NCI-H526 (cell line): ENCODE measurements around the gene SERPINH1.
A peak's percentile ranks its signal among the peaks of the same experiment; 100 is the strongest.
"Not testable (repeated sequence)": the region's sequence is repeated elsewhere in the genome, so short reads cannot be mapped to it uniquely, and the experiment has no call there.

Experiments
- DNase-seq, 2 experiments: peaks; one replicate each; lab custom pipeline; 2025; lab: John Stamatoyannopoulos, UW

Gene SERPINH1

DNA sequence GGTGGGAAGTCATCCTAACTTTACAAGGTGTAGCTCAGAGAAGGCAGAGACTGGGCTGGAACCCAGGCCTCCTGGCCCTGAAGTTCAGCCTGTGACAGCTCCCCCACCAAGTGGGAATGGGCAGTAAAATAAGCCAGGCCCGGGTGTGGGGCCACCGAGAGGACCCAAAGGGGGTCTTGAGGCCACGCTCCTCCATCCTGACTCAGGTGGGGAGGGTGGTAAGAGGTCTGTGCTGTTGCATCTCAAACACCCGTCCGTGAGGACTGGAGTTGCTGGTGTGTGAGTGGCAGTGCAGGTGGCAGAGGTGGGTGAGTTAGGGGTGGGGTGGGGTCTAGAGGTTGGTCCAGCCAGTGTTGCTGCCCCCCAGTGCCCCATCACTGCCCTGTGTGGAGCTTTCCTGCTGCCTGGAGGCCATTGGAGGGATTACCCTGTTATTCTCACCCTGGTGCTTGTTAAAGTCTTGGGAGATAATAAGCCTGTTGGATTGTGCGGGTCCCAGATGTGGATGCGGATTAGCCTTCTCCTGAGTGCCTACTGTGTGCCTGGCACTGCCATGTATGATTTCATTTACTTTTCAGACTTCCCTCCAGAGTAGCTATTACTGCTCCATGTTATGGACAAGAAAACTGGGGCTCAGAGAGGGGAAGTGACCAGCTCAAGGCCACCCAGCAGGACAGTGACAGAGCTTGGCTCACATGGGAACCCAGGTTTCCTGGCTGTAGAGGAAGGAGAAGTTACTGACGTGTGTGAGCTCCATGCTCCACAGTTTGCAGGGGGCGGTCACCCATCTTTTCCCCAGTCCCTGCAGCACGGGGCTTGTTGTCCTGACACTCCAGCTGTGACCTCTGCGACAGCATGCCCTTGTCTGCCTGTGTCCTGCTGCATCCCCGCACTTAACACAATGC lies 12.9 kb downstream of the SERPINH1 start:
- no peak for DNase-seq

DNA sequence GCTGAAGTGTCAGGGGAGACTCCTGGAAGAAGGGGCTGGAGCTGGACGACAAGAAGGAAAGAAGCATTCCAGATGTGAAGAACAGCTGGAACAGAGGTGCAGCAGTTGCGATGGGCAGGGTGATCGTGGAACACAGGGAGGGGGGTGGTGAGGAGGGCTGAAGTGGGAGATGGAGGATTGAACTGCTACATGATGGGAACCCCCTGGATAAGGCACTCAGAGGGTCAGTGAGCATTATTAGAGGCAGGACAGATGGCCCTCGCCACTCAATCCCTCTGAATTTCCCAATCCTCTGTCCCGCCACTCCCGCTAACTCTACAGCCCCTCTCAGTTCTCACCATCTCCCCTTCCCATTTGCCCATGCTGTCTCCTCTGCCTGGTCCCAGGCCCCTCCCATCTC lies 14.0 kb downstream of the SERPINH1 start:
- no peak for DNase-seq

DNA sequence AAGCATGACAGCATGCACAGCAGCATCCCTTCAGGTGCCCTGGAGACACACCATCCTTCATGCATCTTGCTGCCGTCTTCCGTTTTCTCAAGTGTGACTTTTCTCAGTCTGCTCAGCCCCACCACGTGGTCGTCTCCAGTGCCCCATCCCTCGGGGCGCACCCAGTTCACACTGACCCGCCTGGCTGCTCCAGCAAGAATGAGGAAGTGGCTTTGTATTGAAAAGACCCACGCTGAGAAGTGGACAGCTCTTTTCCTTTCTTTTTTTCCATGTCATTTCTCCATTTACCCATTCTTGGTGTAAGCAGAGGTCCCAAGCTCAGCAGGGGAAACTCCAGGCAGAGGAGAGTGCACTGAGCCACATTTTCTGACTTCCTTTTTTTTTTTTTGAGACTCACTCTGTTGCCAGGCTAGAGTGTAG lies 14.5 kb downstream of the SERPINH1 start:
- DNase-seq: no peak

DNA sequence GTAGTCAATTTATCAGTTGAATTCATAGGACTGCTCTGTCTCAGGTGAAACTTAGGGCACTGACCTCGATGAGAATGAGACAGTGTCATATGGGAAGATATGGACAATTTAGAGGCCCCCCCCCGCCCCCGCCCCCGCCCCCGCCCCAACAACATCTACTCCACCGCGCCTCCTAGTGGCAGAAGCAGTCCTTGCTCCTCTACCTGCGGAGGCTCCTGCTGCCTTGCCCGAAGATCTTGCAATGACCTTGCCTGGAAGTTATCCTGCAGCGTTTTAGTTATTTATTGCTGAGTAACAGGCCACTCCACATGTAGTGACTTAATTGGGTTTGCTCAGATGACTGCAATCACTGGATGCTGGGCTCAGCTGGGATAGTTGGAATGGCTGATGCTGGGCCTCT lies 15.2 kb downstream of the SERPINH1 start:
- peak in 1 of 2 experiments; percentile 43 for DNase-seq

DNA sequence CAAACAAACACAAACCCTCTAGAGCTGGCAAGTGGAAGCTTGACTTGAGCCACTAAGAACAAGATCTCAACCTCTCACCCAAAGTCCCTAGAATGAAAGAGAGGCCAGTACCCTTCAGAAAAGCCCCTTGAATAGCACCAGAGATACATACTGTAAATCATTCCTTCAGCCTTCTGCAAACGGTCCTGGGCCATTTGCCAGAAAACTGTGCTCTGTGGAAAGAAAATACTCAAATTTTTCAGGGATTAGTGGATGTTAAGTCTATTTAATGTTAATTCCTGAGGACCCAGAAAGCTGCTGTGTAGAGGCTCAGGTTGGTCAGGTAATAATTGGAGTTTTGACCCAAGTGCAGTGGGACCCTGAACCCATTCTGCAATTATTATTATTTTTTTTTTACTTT lies 16.9 kb downstream of the SERPINH1 start:
- no peak for DNase-seq

DNA sequence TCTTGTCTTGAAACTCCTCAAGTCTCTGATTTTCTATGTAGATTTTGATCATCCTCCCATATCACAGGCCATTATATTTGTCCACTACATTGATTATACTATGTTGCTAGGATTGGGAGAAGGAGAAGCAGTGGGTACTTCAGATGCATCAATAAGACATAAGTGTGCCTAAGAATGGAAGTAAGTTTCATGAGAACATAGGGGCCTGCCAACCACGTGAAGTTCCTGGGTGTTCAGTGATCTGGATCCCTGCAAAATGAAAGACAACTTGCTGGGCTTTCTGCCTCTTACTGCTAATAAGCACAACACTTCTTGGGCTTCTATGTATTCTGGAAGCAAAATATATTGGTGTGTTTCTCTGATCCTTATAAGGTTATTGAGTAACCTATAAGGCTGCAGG lies 17.8 kb downstream of the SERPINH1 start:
- no peak for DNase-seq

DNA sequence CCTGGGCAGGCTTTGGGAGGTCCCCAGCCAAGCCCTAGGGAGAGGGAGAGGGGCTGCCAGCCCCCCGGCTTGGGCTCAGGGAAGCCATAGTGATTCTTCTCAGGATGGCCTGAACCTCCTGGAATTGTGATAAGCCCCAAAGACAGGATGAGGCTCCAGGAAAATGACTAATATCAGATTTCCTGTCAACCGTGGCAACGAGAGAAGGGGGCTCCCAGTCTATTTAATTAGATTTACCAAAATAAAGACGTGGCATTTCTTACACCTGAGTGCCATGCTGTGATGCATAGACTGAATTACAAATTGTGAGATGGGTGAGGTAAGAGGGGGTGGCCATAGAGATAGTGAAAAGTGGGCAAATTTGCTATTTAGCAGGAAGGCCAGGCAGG lies 20.4 kb downstream of the SERPINH1 start:
- DNase-seq: no peak

DNA sequence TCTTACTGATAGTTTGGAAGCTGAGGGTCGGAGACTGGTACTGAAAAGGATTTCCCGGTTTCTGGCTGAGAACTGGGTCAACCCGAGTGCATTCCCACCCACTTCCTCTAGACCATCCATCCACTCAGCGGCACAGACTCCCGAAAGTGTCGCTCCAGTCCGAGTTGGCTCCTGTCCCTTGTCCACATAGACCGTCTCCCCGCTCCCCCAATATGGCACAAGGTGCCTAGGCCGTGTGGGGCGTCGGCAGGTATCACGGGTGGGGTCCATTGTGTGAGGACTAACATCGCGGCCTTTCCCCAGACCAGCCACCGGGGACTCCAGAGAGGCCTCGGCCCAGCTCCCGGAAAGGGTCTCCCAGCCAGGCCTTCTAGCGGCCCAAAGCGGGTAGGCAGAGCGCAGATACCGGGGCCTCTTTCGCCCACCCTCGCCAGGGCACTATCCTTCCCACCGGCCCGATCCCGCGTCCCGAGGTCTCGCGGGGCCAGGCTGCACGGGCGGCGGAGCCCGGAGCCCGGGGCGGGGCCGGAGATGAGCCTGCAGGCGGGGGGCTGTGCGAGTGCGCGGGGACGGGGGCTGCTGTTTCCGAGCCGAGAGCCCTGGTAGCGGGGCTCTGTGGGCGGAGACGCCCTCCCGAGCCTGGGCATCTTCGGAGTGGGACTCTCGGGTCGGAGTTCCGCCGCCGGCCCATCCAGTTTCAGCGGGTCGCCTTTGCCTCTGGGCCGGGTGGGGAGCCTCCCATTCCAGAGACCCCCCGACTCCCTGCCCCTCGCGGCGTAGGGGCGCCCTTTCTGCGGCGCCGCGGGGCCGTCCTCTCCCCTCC lies 21.1 kb downstream of the SERPINH1 start:
- peak; percentile 38 to 82 for DNase-seq

DNA sequence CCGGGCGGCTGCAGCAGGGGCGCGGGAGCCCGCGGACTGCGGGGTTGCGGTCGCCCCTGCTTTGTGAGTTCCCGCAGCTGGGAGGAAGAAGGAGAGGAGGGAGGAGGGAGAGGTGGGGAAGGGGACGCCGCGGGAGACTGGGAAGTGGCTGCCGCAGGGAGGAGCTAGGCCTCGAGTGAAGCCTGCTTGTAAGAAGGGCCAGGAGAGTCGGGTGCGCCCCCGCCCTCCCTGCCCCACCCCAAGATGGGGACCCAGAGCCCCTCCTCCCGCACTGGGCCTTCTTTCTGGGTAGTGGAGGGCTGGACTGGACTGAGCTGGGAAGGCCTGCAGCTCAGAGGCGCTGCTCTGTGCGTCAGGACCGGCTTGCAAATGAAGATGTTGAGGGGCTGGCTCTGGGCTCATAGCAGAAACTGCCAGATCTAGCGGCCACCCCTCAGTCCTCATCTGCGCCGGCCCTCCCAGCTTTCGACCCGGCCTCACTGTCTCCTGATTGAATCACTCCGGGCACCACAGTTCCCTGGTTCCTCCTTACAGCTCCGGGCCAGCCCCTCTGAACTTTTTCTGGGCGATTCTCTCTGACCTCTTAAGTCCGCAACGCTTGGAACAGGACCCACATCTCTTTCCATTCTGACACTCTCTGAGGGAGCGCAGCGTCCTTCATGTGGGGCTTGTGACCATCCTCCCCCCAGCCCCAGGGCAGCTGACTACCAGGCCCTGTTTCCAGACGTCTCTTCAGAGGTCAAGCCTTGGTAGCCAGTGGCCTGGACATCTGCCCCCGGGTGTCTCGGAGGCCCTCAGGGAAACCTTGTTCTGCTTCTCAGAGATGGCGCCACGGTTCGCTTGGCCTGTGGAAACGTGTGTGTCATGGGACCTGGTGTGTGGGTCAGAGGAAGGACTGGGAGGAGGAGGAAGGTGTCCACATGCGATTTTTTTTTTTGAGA lies 21.9 kb downstream of the SERPINH1 start:
- peak; percentile 19 to 68 for DNase-seq

DNA sequence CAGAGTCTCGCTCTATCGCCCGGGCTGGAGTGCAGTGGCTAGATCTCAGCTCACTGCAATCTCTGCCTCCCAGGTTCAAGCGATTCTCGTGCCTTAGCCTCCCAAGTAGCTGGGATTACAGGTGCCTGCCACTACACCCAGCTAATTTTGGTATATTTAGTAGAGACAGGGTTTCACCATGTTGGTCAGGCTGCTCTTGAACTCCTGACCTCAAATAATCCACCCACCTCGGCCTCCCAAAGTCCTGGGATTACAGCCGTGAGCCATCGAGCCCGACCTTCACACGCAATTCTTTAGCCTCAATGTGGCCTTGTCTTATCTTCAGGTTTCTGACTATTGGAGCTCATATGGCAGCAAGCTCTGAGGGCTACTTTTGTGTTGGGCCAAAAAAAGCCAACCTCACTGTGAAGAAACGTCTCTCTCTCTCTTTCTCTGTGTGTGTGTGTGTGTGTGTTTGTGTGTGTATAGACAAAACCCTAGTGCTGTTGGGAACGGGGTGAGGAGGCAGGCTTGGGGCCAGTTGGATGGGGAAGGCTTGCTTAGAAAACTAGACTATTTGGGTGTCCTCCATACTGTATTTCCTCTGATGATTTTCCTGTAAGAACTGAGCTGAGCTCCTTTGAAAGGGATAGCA lies 22.7 kb downstream of the SERPINH1 start:
- DNase-seq: not testable (repeated sequence)

DNA sequence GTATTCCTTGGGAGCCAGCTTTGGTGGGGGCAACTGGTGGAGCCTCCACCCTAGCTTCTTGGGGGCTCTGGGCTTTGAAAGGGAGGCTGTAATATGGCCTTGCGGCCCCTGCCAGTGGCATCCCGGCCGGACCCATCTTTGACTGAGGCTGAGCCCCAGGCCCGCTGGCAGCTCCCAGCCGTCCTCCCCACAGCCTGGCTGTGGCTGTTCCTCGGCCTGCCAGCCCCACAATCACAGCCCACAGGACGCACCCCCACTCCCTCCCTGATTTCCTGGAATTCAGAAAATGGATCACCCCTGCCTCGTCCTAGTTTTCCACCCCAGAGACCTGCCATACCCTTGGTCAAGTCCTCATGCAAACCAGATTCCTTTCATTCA lies 23.2 kb downstream of the SERPINH1 start:
- no peak for DNase-seq

DNA sequence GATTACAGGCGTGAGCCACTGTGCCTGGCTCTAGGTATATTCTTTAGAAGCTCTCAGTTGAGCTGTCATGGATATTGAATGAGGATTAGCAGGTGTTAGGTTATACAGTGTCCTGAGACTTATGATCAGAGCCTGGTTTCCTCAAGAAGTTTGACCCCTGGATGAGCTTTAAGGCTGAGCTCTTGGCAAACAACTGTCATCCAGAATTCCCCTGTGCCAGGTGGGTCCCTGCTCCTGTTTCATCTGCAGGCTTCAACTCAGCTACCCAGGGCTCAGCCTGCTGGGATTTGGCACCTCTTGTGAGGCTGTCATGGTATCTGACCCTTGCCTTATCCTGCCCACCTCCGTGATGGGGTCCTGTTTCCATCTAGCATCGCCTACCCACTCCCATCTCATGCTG lies 24.3 kb downstream of the SERPINH1 start:
- DNase-seq: no peak

DNA sequence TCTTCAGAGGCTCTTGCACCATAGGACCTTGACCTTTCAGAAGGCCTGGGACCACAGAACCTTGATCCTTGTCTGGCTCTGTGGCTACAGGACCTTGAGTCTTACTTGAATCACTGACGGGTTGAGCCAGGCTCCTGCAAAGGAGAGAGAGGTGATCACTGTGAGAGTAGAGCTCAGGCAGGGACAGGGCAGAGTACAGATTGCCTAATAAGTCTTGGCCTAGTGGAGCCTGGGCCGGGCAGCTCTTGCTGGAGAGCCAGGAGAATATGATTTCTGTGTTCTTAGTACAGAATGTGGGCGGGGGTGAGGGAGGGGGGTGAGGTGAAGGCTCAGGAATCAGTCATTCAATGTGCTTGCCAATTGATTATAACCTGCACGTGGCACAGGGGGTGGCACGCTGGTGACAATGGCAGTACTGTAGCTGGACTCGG lies 26.0 kb downstream of the SERPINH1 start:
- no peak for DNase-seq

DNA sequence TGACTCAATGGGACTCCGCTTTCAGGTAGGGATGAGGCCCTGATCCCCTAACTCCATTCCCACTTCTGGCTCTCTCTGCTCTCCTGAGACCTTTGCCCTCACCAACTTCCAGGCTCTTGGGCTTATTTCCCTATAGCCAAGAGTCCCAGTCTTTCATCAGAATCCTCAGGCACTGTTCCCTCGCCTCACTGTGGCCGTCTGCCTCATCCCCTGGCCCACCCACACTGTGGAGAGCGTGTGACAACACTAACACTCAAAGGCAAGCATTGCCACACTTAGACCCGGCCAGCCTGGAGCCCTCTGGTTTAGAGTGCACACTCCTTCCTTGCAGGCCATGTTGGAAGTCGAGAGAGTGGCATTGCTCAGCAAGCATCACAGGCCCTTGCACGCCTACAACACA lies 27.0 kb downstream of the SERPINH1 start:
- no peak for DNase-seq

DNA sequence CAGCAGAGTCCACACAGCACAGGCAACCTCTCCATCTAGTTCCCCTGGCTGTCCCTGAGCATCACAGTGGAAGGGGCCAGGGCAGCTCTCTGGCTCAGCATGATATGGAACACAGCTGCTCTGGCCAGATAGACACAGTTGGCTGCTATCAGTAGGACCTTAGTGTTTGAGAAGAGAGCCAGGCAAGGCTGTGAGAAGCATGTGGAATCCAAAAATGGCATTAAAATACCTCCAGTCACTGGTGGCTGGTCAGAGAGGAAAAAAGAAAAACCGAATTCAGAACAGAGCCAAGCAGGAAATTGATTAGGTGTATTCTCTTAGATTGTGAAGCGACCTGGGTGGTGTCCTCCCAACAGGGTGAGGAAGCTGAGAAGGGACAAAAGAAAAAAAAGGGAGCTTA lies 27.9 kb downstream of the SERPINH1 start:
- DNase-seq: no peak

DNA sequence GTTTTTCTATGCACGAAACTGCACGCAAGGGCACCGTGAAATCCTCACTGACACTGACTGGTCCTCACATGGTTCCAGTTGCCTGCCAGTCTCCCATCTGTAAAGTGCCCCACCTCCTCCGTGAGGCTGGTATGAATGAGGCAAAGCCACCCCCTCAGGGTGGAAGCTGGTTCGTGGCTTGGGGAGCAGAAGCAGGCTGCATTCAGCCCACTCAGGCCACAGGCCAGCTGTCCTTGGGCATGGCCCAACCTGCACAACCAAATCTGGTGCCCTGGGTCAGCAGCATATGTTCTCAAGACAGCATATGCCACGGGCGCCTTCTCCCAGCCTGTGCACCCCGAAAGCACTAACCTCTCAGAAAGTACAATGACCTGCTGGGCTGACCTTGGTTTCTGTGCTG lies 29.3 kb downstream of the SERPINH1 start:
- no peak for DNase-seq

DNA sequence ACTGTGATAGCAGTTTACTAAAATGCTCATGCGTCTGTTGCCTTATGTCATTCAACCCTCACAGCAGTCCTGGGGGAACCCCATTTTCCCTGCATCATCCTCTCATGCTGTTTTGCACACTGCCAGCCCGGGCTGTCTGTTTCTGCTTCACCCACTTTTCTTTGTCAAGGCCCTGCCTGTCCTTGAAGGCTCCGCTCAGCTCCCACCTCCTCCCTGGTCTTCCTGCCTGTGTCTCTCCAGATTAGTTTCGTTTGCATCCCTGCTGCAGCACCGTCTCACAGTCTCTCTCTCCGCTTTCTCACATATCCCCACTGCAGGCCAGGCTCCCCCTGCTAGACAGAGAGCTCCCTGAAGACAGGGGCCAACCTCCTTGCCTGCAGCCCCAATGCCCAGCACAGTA lies 29.9 kb downstream of the SERPINH1 start:
- DNase-seq: no peak

DNA sequence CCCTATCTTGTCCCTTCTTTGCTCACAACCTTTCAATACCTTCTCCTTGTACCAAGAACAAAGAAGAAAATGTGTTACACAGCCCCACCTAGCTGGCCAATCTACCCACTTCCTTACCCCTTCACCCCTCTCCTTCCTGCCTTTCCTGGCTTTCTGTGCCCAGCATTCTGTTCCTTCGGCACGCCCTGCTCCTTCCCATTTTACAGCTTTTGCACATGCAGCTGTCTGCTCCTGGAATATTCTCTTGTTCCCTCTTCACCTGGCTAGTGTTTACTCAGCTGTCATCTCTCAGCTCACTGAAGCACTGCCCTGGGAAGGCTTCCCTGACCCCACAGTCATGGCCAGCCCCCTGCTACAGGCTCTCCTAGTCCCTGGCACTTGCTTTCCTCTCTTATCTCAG lies 30.7 kb downstream of the SERPINH1 start:
- peak in 1 of 2 experiments; percentile 49 for DNase-seq

DNA sequence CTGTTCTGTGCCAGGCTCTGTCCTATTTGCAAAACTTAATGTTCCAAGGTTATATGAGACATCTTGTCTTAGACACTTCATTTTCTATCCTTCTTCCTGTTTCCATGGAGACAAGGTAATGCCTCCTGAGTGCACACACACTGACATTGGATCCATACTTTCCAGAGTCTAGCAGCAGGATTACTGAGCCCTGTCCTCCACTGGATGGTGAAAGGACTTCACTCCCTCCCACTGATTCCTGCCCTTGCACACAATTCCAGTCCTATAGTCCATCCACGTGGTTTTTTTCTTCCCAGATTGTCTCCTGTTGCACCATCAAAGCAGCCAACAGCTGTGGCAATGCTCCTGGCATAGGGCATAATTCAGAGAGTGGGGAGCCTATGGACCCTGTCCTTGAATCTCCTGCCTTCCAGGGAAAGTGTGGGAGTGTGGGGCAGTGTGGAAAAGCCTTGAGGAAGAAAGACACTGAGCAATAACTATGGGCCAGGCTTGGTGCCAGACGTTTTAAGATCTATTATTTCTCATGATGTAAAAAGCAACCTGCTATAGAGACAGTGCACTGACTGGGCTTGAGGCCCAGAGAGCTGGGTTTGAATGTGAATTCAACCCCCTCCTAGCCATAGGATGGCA lies 31.3 kb downstream of the SERPINH1 start:
- DNase-seq: no peak

DNA sequence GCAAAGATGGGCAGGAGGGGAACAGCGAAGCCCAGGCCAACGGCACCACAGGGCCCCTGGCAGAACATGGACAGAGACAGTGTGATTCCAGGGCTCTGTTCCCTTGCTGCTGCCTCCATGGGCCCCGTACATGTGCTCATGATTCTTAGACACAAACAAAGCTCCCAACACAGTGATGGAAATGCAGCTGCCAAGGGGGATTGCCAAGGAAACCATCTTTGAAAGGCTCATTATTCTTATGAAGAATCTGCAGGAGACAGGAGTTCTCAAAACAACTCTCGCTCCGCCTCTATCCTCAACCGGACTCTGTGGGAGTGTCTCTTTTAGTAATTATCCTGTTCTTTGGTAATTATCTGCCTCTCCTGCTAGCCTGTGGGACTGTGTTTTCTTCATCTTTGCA lies 32.2 kb downstream of the SERPINH1 start:
- no peak for DNase-seq

DNA sequence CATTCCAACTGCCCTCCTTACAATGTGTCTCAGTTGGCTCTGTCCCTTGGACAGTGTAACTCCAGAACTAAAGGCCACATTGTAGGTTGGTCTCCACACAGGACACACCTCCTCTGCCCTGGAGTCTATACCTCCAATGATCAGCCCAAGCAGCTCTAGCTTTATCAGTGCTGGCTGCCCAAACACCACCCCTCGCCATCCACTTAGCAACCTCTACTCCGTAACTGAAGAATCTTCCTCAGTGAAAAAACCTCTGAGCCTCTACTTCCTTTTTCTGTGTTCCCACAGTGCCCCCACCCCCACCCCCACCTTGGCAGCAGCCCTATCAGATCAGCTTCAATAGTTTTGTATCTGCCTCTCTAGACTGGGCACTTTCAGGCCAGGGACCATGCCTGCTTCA lies 33.4 kb downstream of the SERPINH1 start:
- DNase-seq: no peak
